Stimulated activated CD8-positive, alpha-beta memory T cell treated with anti-CD3 and anti-CD28 coated beads, Interleukin-7, amount 100 ng/mL, for 4 hours (primary cell): Measurements from ENCODE around the gene ATG16L2.
"Not testable (repeated sequence)": the region's sequence is repeated elsewhere in the genome, so short reads cannot be mapped to it uniquely, and the experiment has no call there.

Experiments used
- DNase-seq, 2 donors: peaks; one replicate each; pipeline ENCODE4 v3.0.0-alpha.2; 2020; ENCODE audit warnings: low read depth in 2 of 2

The ATG16L2 gene

GRCh38 chr11:72802822-72803221, 11.4 kb upstream of the ATG16L2 start:
- DNase-seq, result no peak

GRCh38 chr11:72805216-72805615, 9.0 kb upstream of the ATG16L2 start:
- DNase-seq, result no peak

GRCh38 chr11:72806378-72806777, 7.8 kb upstream of the ATG16L2 start:
- DNase-seq, result not testable (repeated sequence)

- DNase-seq, result no peak
Measured at GRCh38 chr11:72807021-72807693, 7.1 kb upstream of the ATG16L2 start.

- no peak for DNase-seq
Measured at GRCh38 chr11:72807792-72808191, 6.4 kb upstream of the ATG16L2 start.

- no peak for DNase-seq
Measured at GRCh38 chr11:72808331-72808798, 5.8 kb upstream of the ATG16L2 start.

- not testable (repeated sequence) for DNase-seq
Measured at GRCh38 chr11:72811686-72812085, 2.5 kb upstream of the ATG16L2 start.

GRCh38 chr11:72812604-72812966, 1.6 kb upstream of the ATG16L2 start:
- no peak for DNase-seq

GRCh38 chr11:72812967-72813739, 1.1 kb upstream of the ATG16L2 start:
- peak; percentile 64 to 72 for DNase-seq

- peak in 1 of 2 donors; percentile 80 for DNase-seq
Measured at GRCh38 chr11:72813740-72814285, 398 bp upstream of the ATG16L2 start.

- no peak for DNase-seq
Measured at GRCh38 chr11:72815110-72815618, 953 bp downstream of the ATG16L2 start.

- DNase-seq, result no peak
Measured at GRCh38 chr11:72816404-72816990, 2.3 kb downstream of the ATG16L2 start.

GRCh38 chr11:72817966-72818365, 3.8 kb downstream of the ATG16L2 start:
- DNase-seq, result no peak

GRCh38 chr11:72818971-72819370, 4.8 kb downstream of the ATG16L2 start:
- no peak for DNase-seq

- no peak for DNase-seq
Measured at GRCh38 chr11:72820439-72821139, 6.4 kb downstream of the ATG16L2 start.

- no peak for DNase-seq
Measured at GRCh38 chr11:72821221-72821919, 7.2 kb downstream of the ATG16L2 start.

GRCh38 chr11:72821920-72822799, 7.9 kb downstream of the ATG16L2 start:
- DNase-seq, result peak; percentile 46 to 88

GRCh38 chr11:72823105-72823804, 9.0 kb downstream of the ATG16L2 start:
- DNase-seq, result no peak

- DNase-seq, result no peak
Measured at GRCh38 chr11:72824020-72824419, 9.8 kb downstream of the ATG16L2 start.
